Urothelium cell line (cell line): ENCODE results near the gene ADM2.

Experiments used
- DNase-seq: peaks from one replicate; pipeline ENCODE4 v3.0.0; 2011; ENCODE audit warnings: low spot score, mixed read lengths
- FAIRE-seq: peaks from 2 replicates; lab custom pipeline; 2011; peaks lifted over from hg19 to GRCh38; lab: Jason Lieb, UNC

ADM2 gene

DNA sequence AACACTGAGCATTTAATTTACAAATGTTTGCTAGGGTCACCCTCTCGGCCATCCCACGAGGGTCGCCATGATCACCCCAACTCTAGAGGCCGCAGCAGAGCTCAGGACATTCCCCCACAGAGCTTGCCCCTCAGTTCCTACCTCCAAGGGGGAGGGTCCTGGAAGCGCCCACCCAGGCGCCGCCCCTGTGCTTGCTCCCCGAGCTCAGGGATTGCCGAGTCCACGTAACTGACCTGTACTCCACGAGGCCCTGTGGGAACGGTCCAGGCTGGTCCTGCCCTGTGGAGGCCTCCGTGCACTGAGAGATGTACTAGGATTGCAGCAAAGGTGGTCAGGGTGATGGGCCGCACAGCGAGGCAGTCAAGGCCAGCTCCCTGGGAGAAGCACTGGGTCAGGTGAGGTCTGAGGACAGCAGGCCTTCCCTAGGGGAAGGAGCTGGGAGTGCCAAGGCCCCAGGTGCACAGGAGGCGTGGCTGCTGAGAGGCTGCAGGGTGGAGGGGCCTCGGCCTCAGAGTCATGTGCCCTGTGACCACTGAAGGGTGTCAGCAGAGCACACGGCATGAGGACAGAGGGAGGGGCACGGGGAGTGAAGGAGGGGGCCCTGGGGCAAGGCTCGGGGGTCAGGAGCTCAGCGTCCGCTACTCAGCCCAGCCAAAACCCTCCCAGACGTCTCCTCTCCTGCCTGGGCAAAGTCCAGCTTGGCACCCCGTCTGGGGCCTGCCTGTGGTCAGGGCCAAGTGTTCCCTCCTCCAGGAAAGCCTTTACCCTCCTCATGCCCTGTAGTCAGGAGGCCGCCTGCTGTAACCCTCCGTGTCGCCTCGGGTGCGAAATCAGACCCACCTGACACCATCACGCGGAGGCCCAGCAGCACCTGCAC lies 2.9 kb downstream of the ADM2 start:
- DNase-seq = no peak
- FAIRE-seq = no peak

GRCh38 chr22:50485221-50486131 lies 4.1 kb downstream of the ADM2 start:
- no peak for DNase-seq
- peak; percentile 61 for FAIRE-seq

- FAIRE-seq (no peak), DNase-seq (no peak)
These were observed 5.4 kb downstream of the ADM2 start, which contains the start of gene MIOX for GRCh38 chr22:50486561-50487289. TSS of gene MIOX (plus strand) at chr22:50486859. CDS start at chr22:50486898, 39 bp downstream.

DNA sequence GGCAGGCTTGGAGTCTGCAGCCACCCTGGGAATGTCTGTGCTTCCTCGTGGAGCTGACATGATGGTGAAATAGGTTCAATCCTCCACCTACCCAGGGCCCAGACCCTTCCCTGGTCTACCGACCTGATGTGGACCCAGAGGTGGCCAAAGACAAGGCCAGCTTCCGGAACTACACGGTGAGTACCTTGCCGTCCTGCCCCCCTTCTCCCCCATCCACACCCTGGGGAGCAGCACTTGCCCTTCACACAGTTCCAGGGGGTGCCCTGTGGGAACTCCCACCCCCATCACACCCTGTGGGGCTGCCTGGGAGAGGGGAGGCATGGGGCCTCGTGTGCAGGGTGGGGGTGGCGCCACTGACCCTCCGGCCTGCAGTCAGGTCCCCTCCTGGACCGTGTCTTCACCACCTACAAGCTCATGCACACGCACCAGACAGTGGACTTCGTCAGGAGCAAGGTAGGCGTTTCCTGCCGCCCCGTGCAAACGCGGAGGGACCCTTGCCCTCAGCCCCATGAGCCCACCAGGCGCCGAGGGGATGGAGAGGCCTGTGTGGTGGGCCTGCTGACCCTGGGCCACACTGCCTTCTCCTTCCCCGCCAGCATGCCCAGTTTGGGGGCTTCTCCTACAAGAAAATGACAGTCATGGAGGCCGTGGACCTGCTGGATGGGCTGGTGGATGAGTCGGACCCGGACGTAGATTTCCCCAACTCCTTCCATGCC lies 6.1 kb downstream of the ADM2 start:
- DNase-seq = no peak
- FAIRE-seq = no peak

GRCh38 chr22:50488006-50488677 lies 6.8 kb downstream of the ADM2 start:
- FAIRE-seq = no peak

GRCh38 chr22:50488886-50489285 lies 7.5 kb downstream of the ADM2 start:
- FAIRE-seq (no peak), DNase-seq (no peak)

More at GRCh38 chr22:50488006-50488677, 6.8 kb downstream of the ADM2 start:
- no peak for DNase-seq

- DNase-seq (no peak), FAIRE-seq (no peak)
These were observed 8.3 kb downstream of the ADM2 start for GRCh38 chr22:50489363-50490243.

GRCh38 chr22:50490531-50491308 lies 9.4 kb downstream of the ADM2 start:
- DNase-seq = no peak
- FAIRE-seq = no peak

GRCh38 chr22:50497093-50497492 lies 15.8 kb downstream of the ADM2 start:
- DNase-seq = no peak
- no peak for FAIRE-seq

DNA sequence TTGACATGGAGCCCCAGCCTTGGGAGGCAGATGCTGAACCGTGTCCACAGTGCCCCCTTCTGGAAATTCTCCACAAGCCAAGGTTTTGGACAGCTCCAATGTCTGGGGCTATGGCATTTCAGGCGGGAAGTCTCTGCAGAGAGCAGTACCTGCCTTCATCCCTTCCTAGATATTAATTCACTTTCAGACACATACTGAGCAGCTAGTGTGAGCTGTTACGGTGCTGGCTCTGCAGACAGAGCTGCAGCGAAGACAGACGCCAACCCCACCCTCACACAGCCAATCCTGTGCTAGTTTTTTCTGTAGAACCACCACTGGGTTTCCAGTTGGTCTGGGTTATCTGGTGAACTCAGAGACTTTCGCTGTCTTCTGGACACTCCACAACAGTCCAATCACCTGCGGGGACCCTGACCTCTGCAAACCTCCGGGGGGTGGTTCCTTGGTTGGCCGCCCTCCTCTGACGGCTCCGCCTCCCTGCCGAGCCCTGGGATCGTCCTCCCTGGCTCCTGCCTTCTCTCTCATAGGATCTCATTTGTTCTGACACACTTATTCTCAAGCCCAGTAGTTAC lies 17.1 kb downstream of the ADM2 start:
- DNase-seq (peak; percentile 59), FAIRE-seq (peak; percentile 30)

DNA sequence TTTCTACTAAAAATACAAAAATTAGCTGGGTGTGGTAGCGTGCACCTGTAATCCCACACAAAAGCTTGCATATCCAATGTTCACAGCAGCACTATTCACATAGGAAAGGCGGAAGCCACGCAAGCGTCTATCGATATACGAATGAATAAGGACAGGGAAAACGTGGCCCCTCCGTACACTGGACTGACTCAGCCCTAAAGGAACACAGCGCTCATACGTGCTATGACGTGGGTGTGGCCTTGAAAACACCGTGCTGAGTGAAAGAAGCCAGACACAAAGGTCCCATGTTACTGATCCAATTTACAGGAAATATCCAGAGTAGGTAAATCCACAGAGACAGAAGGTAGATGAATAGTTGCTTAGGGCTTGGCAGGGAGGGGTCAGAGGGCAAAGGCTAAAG lies 19.1 kb downstream of the ADM2 start:
- FAIRE-seq (no peak), DNase-seq (no peak)

- FAIRE-seq = no peak
- DNase-seq = no peak
These were observed 20.8 kb downstream of the ADM2 start for GRCh38 chr22:50502096-50502495.

DNA sequence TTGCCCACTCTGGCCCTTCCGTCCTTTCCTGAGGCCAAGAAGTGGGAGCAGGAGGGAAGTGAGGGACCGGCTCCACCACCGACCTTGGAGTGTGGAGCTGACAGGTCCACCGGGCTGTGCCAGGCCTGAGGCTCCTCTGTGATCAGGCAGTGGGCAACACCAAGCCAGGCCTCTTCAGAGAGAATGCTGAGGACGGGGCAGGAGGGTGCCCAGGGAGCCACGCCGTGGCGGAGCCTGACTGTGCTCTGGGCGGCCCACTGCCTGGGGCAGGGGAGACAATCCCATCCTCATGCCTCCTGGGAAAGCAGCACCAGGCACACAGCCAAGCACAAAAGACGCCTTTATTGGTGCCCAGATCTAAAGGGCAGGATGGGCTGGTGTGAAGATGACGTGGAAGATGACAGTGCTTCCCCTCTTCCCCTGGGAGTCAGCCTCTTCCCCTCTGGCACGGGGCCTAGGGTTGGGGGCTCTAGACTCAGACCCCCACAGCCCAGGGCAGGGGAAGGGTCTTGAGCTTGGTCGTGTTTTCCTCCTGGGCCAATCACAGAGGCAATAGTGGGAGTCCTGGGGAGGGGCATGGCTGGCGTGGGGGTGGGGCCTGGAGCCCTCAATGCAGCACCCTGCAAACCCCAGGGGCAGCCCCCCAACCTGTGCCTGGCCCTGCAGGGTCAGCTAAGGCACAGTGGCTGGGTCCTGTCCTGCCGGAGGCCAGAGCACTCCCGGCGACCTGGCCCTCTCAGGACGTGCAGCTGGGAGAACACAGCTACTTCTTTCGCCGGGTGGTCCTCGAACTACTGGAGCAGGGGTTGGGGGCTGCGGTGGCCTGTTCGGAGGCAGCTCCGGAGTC lies 21.5 kb downstream of the ADM2 start:
- DNase-seq (no peak), FAIRE-seq (no peak)

GRCh38 chr22:50503475-50504145 lies 22.3 kb downstream of the ADM2 start:
- DNase-seq (no peak), FAIRE-seq (no peak)

GRCh38 chr22:50504369-50505211 lies 23.2 kb downstream of the ADM2 start:
- DNase-seq (no peak), FAIRE-seq (no peak)
